Keratinocyte (primary cell): Measurements from ENCODE around the gene DLX4. TPM values are rescaled to one million over a fixed set of nuclear protein-coding genes. Genes with fewer than 3 reads are reported as not detected.
A peak's percentile ranks its signal among the peaks of the same experiment; 100 is the strongest.

Source experiments
- DNase-seq: peaks from one replicate; pipeline ENCODE4 v3.0.0-alpha.2; 2011; ENCODE audit warnings: low read depth, missing footprints, low spot score
- FAIRE-seq: peaks from 2 replicates; lab custom pipeline; 2011; peaks lifted over from hg19 to GRCh38; lab: Jason Lieb, UNC
- H2AFZ ChIP-seq: 2 replicates; pipeline ENCODE4 v1.6.0; 2012; ENCODE audit warnings: low read length, control low read depth, inconsistent platforms; ENCODE audit not compliant: control insufficient read depth
- H3K27ac ChIP-seq: 2 replicates; pipeline ENCODE4 v1.5.1; 2011; ENCODE audit warnings: low read length; ENCODE audit not compliant: control insufficient read depth, insufficient read depth
- H3K27me3 ChIP-seq: 3 replicates; pipeline ENCODE4 v1.6.0; 2011; ENCODE audit warnings: low read length; ENCODE audit not compliant: control insufficient read depth, insufficient read depth; ENCODE audit errors: extremely low read depth
- H3K36me3 ChIP-seq, 2 experiments: 2 replicates in 1 of 2; 3 replicates in 1 of 2; pipeline ENCODE4 v1.5.1; 2011; ENCODE audit warnings: low read length in 2 of 2, mild to moderate bottlenecking in 1 of 2; ENCODE audit not compliant: control insufficient read depth in 2 of 2, insufficient read depth in 2 of 2; ENCODE audit errors: extremely low read depth in 1 of 2
- H3K4me1 ChIP-seq: 3 replicates; pipeline ENCODE4 v1.5.1; 2011; ENCODE audit warnings: low read length; ENCODE audit not compliant: control insufficient read depth, insufficient read depth; ENCODE audit errors: extremely low read depth
- H3K4me2 ChIP-seq: 3 replicates; pipeline ENCODE4 v1.6.0; 2011; ENCODE audit warnings: low read depth, low read length; ENCODE audit not compliant: control insufficient read depth, insufficient read depth; ENCODE audit errors: extremely low read depth
- H3K4me3 ChIP-seq, 3 experiments: fragments of 200-600 bp in 1 of 3; sonication (generic) in 1 of 3; 2 replicates in 2 of 3; 3 replicates in 1 of 3; pipeline ENCODE4 v1.5.1; 2011 to 2016; ENCODE audit warnings: low read length in 3 of 3, mild to moderate bottlenecking in 3 of 3, control low read depth in 2 of 3, inconsistent platforms in 1 of 3, low read depth in 1 of 3, mixed read lengths in 1 of 3, mixed run types in 1 of 3, moderate library complexity in 1 of 3; ENCODE audit not compliant: control insufficient read depth in 2 of 3, insufficient read depth in 2 of 3; ENCODE audit errors: extremely low read depth in 1 of 3
- H3K79me2 ChIP-seq: 2 replicates; pipeline ENCODE4 v1.6.0; 2012; ENCODE audit warnings: low read length; ENCODE audit not compliant: control insufficient read depth, insufficient read depth
- H3K9ac ChIP-seq: 3 replicates; pipeline ENCODE4 v1.6.0; 2011; ENCODE audit warnings: low read length; ENCODE audit not compliant: control insufficient read depth, insufficient read depth; ENCODE audit errors: extremely low read depth
- H3K9me1 ChIP-seq: 3 replicates; pipeline ENCODE4 v1.6.0; 2011; ENCODE audit warnings: low read length; ENCODE audit not compliant: control insufficient read depth, insufficient read depth; ENCODE audit errors: extremely low read depth
- H3K9me3 ChIP-seq: 2 replicates; pipeline ENCODE4 v1.5.1; 2012; ENCODE audit warnings: low read depth, low read length; ENCODE audit not compliant: control insufficient read depth
- H4K20me1 ChIP-seq: 3 replicates; pipeline ENCODE4 v1.6.0; 2011; ENCODE audit warnings: low read length; ENCODE audit not compliant: control insufficient read depth, insufficient read depth; ENCODE audit errors: extremely low read depth
- CTCF ChIP-seq, 3 experiments: IDR thresholded peaks in 1 of 3; conservative IDR thresholded peaks in 1 of 3; optimal IDR thresholded peaks in 1 of 3; 2 replicates in 2 of 3; 3 replicates in 1 of 3; pipeline versions ENCODE3 to v1.5.1; 2011; ENCODE audit warnings: low read length in 3 of 3, mild to moderate bottlenecking in 3 of 3, moderate library complexity in 2 of 3, control low read depth in 1 of 3, inconsistent platforms in 1 of 3; ENCODE audit not compliant: insufficient read depth in 2 of 3; ENCODE audit errors: extremely low read depth in 1 of 3
- EZH2 ChIP-seq: IDR thresholded peaks from one replicate; pipeline ENCODE4 v1.6.1; 2012; ENCODE audit warnings: inconsistent platforms, mild to moderate bottlenecking, low read length, moderate library complexity
- dilution Hi-C: fragments of 300-500 bp; cut with MboI; formaldehyde crosslinking; loops from one replicate; pipeline ENCODE4 v1.7.0; 2020; ENCODE audit warnings: low sequenced_read_pairs; ENCODE audit not compliant: extremely low pct_ligation_motif_present
- polyA plus RNA-seq, 5 experiments: library from polyadenylated mRNA; depleted of rRNA in 3 of 5; stranded (reverse) in 3 of 5; stranded (forward) in 1 of 5; unstranded in 1 of 5; fragments of >200 nt; gene quantifications; 1 replicate in 1 of 5; 2 replicates in 3 of 5; 3 replicates in 1 of 5; pipeline versions ENCODE4 v1.2.1 to v1.2.3, GENCODE V29; 2011 to 2012; ENCODE audit warnings: missing spikeins in 2 of 5, low read depth in 1 of 5, low replicate concordance in 1 of 5

The DLX4 gene
- polyA plus RNA-seq, 1 donor (not counting 4 experiments of a cell fraction or from before 2014, with no cell fraction given) = 0.18 TPM

GRCh38 chr17:49994085-49995054, 25.4 kb downstream of the DLX4 start:
- TF ChIP-seq EZH2 = peak; percentile 54
- TF ChIP-seq CTCF (optimal IDR thresholded peaks at IDR 0.05 in 1 of 3, IDR thresholded peaks at IDR 0.05 in 1 of 3, conservative IDR thresholded peaks at IDR 0.05 in 1 of 3; ENCODE audit: extremely low read depth in 1 of 3, insufficient read depth in 2 of 3, low read length in 3 of 3) = peak in 2 of 3 experiments; percentile 35 to 36
- H2AFZ ChIP-seq = peak overlapping the region; percentile 74
- H3K4me2 ChIP-seq = peak overlapping the region; percentile 92
- no peaks in the 10 kb centered on the region for H3K9me3 ChIP-seq
- no peak for DNase-seq
- H4K20me1 ChIP-seq = no peaks in the 10 kb centered on the region
- peak overlapping the region; percentile 48 to 71 (median 63) for H3K4me3 ChIP-seq
- no peaks in the 10 kb centered on the region for H3K79me2 ChIP-seq
- H3K36me3 ChIP-seq = peaks cover 0 to 2% of the 10 kb centered on the region in 2 experiments
- H3K4me1 ChIP-seq = peaks cover 37% of the 10 kb centered on the region
- peaks cover 30% of the 10 kb centered on the region for H3K27me3 ChIP-seq
- H3K9me1 ChIP-seq = no peaks in the 10 kb centered on the region
- H3K9ac ChIP-seq = peak overlapping the region; percentile 52
- dilution Hi-C loops = loop anchor here (10.0 kb wide), 1 partner anchor 110 kb away; no protein-coding TSS in a partner anchor
- FAIRE-seq = no peak
- no peak overlapping the region for H3K27ac ChIP-seq

GRCh38 chr17:49995055-49995738, 26.2 kb downstream of the DLX4 start, which contains the start of gene DLX3:
DLX3 (minus strand) TSS chr17:49995224; CDS start chr17:49994998, 226 bp downstream.
- H3K9me3 ChIP-seq = no peaks in the 10 kb centered on the region
- TF ChIP-seq EZH2 (no peak), CTCF (optimal IDR thresholded peaks at IDR 0.05 in 1 of 3, IDR thresholded peaks at IDR 0.05 in 1 of 3, conservative IDR thresholded peaks at IDR 0.05 in 1 of 3; ENCODE audit: extremely low read depth in 1 of 3, insufficient read depth in 2 of 3, low read length in 3 of 3) (no peak)
- FAIRE-seq = peak; percentile 23
- H3K27ac ChIP-seq = no peak within 1 kb of the TSS
- peak; percentile 65 for DNase-seq
- no peaks in the 10 kb centered on the region for H3K79me2 ChIP-seq
- peaks cover 35% of the 10 kb centered on the region for H3K27me3 ChIP-seq
- peaks cover 0 to 2% of the 10 kb centered on the region in 2 experiments for H3K36me3 ChIP-seq
- H3K9me1 ChIP-seq = no peaks in the 10 kb centered on the region
- peaks cover 37% of the 10 kb centered on the region for H3K4me1 ChIP-seq
- peak within 1 kb of the TSS; percentile 92 for H3K4me2 ChIP-seq
- peak within 1 kb of the TSS; percentile 74 for H2AFZ ChIP-seq
- dilution Hi-C loops = loop anchor here (10.0 kb wide), 1 partner anchor 110 kb away; no protein-coding TSS in a partner anchor
- H4K20me1 ChIP-seq = no peaks in the 10 kb centered on the region
- H3K4me3 ChIP-seq = peak within 1 kb of the TSS; percentile 48 to 71 (median 63)
- H3K9ac ChIP-seq = peak within 1 kb of the TSS; percentile 52
